H1 (cell line): Measurements from ENCODE around the gene NAB1. TPM values are rescaled to one million over a fixed set of nuclear protein-coding genes. Genes with fewer than 3 reads are reported as not detected.

Experiments used
- SP2 ChIP-seq: IDR thresholded peaks from 2 replicates; pipeline ENCODE4 v1.6.1; 2012; ENCODE audit warnings: mild to moderate bottlenecking, low read length, inconsistent platforms
- polyA plus RNA-seq, 7 experiments: library from polyadenylated mRNA; depleted of rRNA in 3 of 7; stranded (reverse) in 5 of 7; unstranded in 2 of 7; fragments of >200 nt in 5 of 7; fragments of 200-250 nt in 2 of 7; gene quantifications; 1 replicate in 5 of 7; 2 replicates in 1 of 7; 4 replicates in 1 of 7; pipeline versions ENCODE4 v1.2.1 to v1.2.3, GENCODE V29; 2011 to 2013; ENCODE audit warnings: missing spikeins in 2 of 7, mixed read lengths in 2 of 7
- total RNA-seq: library from RNA; stranded (reverse); fragmentation: NEBNext Ultra II Directional; extraction: Animal tissue kit (Norgen Biotek cat#: 25700); gene quantifications from 2 replicates; pipeline ENCODE4 v1.2.1, GENCODE V29; 2021
- TF ChIP-seq, protein P1 (sequence below): fragments of 300-600 bp; sonication (generic); IDR thresholded peaks from 2 replicates; pipeline ENCODE4 v1.7.1; 2012; ENCODE audit warnings: low read length, moderate library complexity, mild to moderate bottlenecking, inconsistent platforms; ENCODE audit not compliant: insufficient replicate concordance

The NAB1 gene
- total and polyA plus RNA-seq, 2 of the 8 experiments (the other 6 are each of a cell fraction or from before 2014, with no cell fraction given), result 8.5 to 28.6 TPM

DNA sequence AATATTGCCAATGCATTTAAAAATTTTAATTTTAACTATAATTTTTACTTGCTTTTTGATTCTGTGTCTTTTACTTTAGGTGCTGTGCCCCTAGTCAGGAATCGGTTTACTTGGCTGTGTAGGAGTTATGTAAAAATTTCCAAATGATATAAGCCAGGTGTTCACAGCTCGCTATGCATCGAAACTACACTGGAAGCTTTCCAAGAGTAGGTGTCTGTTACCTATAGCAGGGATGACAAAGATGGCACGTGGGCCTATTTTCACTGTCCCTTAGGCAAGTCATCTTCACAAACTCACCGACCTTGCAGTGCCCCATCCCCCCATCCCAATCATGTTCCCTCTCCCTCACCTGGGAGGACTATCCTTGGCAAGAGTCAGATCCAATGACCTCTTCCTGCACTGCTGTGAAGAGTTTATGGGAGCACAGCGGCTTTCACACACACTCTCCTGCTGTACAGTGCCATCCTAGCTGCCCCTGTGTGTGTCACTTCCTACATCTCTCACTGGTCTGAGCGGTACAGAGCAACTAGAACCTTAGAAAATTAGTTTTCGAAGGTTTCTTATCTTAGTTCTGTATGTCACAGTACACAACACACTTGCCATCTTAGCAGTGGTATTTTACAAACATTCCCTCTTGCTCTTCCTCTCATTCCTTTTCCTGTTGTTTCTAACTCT is 49.2 kb upstream of the NAB1 start (continued):
- TF ChIP-seq, protein P1, sequence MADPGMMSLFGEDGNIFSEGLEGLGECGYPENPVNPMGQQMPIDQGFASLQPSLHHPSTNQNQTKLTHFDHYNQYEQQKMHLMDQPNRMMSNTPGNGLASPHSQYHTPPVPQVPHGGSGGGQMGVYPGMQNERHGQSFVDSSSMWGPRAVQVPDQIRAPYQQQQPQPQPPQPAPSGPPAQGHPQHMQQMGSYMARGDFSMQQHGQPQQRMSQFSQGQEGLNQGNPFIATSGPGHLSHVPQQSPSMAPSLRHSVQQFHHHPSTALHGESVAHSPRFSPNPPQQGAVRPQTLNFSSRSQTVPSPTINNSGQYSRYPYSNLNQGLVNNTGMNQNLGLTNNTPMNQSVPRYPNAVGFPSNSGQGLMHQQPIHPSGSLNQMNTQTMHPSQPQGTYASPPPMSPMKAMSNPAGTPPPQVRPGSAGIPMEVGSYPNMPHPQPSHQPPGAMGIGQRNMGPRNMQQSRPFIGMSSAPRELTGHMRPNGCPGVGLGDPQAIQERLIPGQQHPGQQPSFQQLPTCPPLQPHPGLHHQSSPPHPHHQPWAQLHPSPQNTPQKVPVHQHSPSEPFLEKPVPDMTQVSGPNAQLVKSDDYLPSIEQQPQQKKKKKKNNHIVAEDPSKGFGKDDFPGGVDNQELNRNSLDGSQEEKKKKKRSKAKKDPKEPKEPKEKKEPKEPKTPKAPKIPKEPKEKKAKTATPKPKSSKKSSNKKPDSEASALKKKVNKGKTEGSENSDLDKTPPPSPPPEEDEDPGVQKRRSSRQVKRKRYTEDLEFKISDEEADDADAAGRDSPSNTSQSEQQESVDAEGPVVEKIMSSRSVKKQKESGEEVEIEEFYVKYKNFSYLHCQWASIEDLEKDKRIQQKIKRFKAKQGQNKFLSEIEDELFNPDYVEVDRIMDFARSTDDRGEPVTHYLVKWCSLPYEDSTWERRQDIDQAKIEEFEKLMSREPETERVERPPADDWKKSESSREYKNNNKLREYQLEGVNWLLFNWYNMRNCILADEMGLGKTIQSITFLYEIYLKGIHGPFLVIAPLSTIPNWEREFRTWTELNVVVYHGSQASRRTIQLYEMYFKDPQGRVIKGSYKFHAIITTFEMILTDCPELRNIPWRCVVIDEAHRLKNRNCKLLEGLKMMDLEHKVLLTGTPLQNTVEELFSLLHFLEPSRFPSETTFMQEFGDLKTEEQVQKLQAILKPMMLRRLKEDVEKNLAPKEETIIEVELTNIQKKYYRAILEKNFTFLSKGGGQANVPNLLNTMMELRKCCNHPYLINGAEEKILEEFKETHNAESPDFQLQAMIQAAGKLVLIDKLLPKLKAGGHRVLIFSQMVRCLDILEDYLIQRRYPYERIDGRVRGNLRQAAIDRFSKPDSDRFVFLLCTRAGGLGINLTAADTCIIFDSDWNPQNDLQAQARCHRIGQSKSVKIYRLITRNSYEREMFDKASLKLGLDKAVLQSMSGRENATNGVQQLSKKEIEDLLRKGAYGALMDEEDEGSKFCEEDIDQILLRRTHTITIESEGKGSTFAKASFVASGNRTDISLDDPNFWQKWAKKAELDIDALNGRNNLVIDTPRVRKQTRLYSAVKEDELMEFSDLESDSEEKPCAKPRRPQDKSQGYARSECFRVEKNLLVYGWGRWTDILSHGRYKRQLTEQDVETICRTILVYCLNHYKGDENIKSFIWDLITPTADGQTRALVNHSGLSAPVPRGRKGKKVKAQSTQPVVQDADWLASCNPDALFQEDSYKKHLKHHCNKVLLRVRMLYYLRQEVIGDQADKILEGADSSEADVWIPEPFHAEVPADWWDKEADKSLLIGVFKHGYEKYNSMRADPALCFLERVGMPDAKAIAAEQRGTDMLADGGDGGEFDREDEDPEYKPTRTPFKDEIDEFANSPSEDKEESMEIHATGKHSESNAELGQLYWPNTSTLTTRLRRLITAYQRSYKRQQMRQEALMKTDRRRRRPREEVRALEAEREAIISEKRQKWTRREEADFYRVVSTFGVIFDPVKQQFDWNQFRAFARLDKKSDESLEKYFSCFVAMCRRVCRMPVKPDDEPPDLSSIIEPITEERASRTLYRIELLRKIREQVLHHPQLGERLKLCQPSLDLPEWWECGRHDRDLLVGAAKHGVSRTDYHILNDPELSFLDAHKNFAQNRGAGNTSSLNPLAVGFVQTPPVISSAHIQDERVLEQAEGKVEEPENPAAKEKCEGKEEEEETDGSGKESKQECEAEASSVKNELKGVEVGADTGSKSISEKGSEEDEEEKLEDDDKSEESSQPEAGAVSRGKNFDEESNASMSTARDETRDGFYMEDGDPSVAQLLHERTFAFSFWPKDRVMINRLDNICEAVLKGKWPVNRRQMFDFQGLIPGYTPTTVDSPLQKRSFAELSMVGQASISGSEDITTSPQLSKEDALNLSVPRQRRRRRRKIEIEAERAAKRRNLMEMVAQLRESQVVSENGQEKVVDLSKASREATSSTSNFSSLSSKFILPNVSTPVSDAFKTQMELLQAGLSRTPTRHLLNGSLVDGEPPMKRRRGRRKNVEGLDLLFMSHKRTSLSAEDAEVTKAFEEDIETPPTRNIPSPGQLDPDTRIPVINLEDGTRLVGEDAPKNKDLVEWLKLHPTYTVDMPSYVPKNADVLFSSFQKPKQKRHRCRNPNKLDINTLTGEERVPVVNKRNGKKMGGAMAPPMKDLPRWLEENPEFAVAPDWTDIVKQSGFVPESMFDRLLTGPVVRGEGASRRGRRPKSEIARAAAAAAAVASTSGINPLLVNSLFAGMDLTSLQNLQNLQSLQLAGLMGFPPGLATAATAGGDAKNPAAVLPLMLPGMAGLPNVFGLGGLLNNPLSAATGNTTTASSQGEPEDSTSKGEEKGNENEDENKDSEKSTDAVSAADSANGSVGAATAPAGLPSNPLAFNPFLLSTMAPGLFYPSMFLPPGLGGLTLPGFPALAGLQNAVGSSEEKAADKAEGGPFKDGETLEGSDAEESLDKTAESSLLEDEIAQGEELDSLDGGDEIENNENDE, result no peak
- TF ChIP-seq SP2, result no peak
- TF ChIP-seq, all 59 proteins: peak for 0
